DOHH2 (cell line): ENCODE data around the gene MYCL.
"Not testable (repeated sequence)": the region's sequence is repeated elsewhere in the genome, so short reads cannot be mapped to it uniquely, and the experiment has no call there.

ENCODE experiments used
- H3F3A ChIP-seq: fragments of 200-600 bp; sonication (generic), shearing (Covaris generic); 2 replicates; pipeline ENCODE4 v1.6.0; 2016; ENCODE audit warnings: antibody characterized with exemption, mild to moderate bottlenecking; ENCODE audit not compliant: control insufficient read depth, insufficient read depth
- H3K27ac ChIP-seq: fragments of 200-600 bp; sonication (generic); 2 replicates; pipeline ENCODE4 v1.5.1; 2014; ENCODE audit warnings: low read depth, mild to moderate bottlenecking, low read length, moderate library complexity
- H3K27me3 ChIP-seq: fragments of 200-600 bp; sonication (generic); 2 replicates; pipeline ENCODE4 v1.6.1; 2014; ENCODE audit warnings: mild to moderate bottlenecking, low read length, mixed read lengths; ENCODE audit not compliant: control insufficient read depth
- H3K36me3 ChIP-seq: fragments of 200-600 bp; sonication (generic); 2 replicates; pipeline ENCODE4 v1.6.1; 2014; ENCODE audit warnings: mild to moderate bottlenecking, low read length, moderate library complexity, mixed read lengths; ENCODE audit not compliant: control insufficient read depth
- H3K4me1 ChIP-seq: fragments of 200-600 bp; sonication (generic); 2 replicates; pipeline ENCODE4 v1.6.1; 2014; ENCODE audit warnings: mild to moderate bottlenecking, low read length, mixed read lengths; ENCODE audit not compliant: control insufficient read depth
- H3K4me2 ChIP-seq: fragments of 200-600 bp; sonication (generic); 2 replicates; pipeline ENCODE4 v1.6.0; 2014; ENCODE audit warnings: mild to moderate bottlenecking, low read length, moderate library complexity
- H3K4me3 ChIP-seq: fragments of 200-600 bp; sonication (generic); 2 replicates; pipeline ENCODE4 v1.5.1; 2014; ENCODE audit warnings: mild to moderate bottlenecking, low read length, mixed read lengths
- H3K79me2 ChIP-seq: fragments of 200-600 bp; sonication (generic); 2 replicates; pipeline ENCODE4 v1.6.1; 2014; ENCODE audit warnings: mild to moderate bottlenecking, low read length, mixed read lengths; ENCODE audit not compliant: control insufficient read depth
- H3K9me2 ChIP-seq: fragments of 200-600 bp; sonication (generic); replicated peaks from 2 replicates; pipeline ENCODE4 v1.6.1; 2014; ENCODE audit warnings: mild to moderate bottlenecking, low read length, mixed read lengths; ENCODE audit not compliant: control insufficient read depth
- H3K9me3 ChIP-seq: fragments of 200-600 bp; sonication (generic); 2 replicates; pipeline ENCODE4 v1.6.1; 2014; ENCODE audit warnings: antibody characterized with exemption, low read length, mixed read lengths; ENCODE audit not compliant: control insufficient read depth, insufficient read depth
- H4K20me1 ChIP-seq: fragments of 200-600 bp; sonication (generic); 2 replicates; pipeline ENCODE4 v1.6.0; 2014; ENCODE audit warnings: low read depth, mild to moderate bottlenecking, antibody characterized with exemption, low read length, moderate library complexity; ENCODE audit not compliant: control insufficient read depth, insufficient read depth
- CTCF ChIP-seq: fragments of 200-600 bp; sonication (generic); IDR thresholded peaks from one replicate; pipeline ENCODE4 v1.5.1; 2014; ENCODE audit warnings: antibody characterized with exemption, mild to moderate bottlenecking, low read depth, low read length; ENCODE audit not compliant: poor library complexity, severe bottlenecking
- EZH2phosphoT487 ChIP-seq: fragments of 200-600 bp; sonication (generic); IDR thresholded peaks from 2 replicates; pipeline ENCODE4 v1.6.1; 2017; ENCODE audit warnings: borderline replicate concordance, mild to moderate bottlenecking, antibody characterized with exemption, low read length, moderate library complexity, mixed read lengths

The MYCL gene

GRCh38 chr1:39872698-39873097 is 29.0 kb downstream of the MYCL start:
- peaks cover 92% of the 10 kb centered on the region for H3K79me2 ChIP-seq
- no peak overlapping the region for H3K27ac ChIP-seq
- H3K9me3 ChIP-seq: no peaks in the 10 kb centered on the region
- H3K36me3 ChIP-seq: peaks cover 27% of the 10 kb centered on the region
- no peaks in the 10 kb centered on the region for H3K9me2 ChIP-seq
- no peak for TF ChIP-seq CTCF
- no peak for TF ChIP-seq EZH2phosphoT487
- H3K4me1 ChIP-seq: peaks cover 30% of the 10 kb centered on the region
- H3K4me2 ChIP-seq: no peak overlapping the region
- no peak overlapping the region for H3K4me3 ChIP-seq
- H3K27me3 ChIP-seq: no peaks in the 10 kb centered on the region
- H4K20me1 ChIP-seq: 0 out of 2 replicates have a peak, but pooled peaks cover 3% of the 10 kb centered on the region
- H3F3A ChIP-seq: peaks cover 9% of the 10 kb centered on the region; the same call in 1 of the 2 replicates

GRCh38 chr1:39871796-39872195 is 29.9 kb downstream of the MYCL start:
- no peak overlapping the region for H3K27ac ChIP-seq
- H3K27me3 ChIP-seq: no peaks in the 10 kb centered on the region
- H3K9me3 ChIP-seq: no peaks in the 10 kb centered on the region
- H3K9me2 ChIP-seq: no peaks in the 10 kb centered on the region
- no peak overlapping the region for H3K4me2 ChIP-seq
- peaks cover 5% of the 10 kb centered on the region; the same call in 1 of the 2 replicates for H3F3A ChIP-seq
- peaks cover 21% of the 10 kb centered on the region for H3K4me1 ChIP-seq
- TF ChIP-seq EZH2phosphoT487: no peak
- no peak for TF ChIP-seq CTCF
- H4K20me1 ChIP-seq: 0 out of 2 replicates have a peak, but pooled peaks cover 3% of the 10 kb centered on the region
- H3K4me3 ChIP-seq: no peak overlapping the region
- peaks cover 22% of the 10 kb centered on the region for H3K36me3 ChIP-seq
- H3K79me2 ChIP-seq: peaks cover 92% of the 10 kb centered on the region

- Histone ChIP-seq H3K36me3 (peaks cover 21% of the 10 kb centered on the region), H3K79me2 (peaks cover 92% of the 10 kb centered on the region), H3K4me1 (peaks cover 14% of the 10 kb centered on the region)
- not testable (repeated sequence) for H3K27me3 ChIP-seq, H3F3A ChIP-seq, H3K9me2 ChIP-seq, H3K27ac ChIP-seq, H3K4me2 ChIP-seq, H3K9me3 ChIP-seq, H3K4me3 ChIP-seq, H4K20me1 ChIP-seq
These were observed 30.7 kb downstream of the MYCL start for GRCh38 chr1:39871043-39871442.

- H3F3A ChIP-seq: not testable (repeated sequence)
These were observed 32.1 kb downstream of the MYCL start for GRCh38 chr1:39869538-39870112.

More at GRCh38 chr1:39869538-39870112, 32.1 kb downstream of the MYCL start:
- peaks cover 22% of the 10 kb centered on the region for H3K36me3 ChIP-seq
- H3K27me3 ChIP-seq, H3K4me1 ChIP-seq, H4K20me1 ChIP-seq, H3K4me2 ChIP-seq, H3K4me3 ChIP-seq, H3K9me2 ChIP-seq, H3K9me3 ChIP-seq, H3K27ac ChIP-seq: not testable (repeated sequence)
- H3K79me2 ChIP-seq: peaks cover 92% of the 10 kb centered on the region
